Activated T-cell treated with anti-CD3 and anti-CD28 coated beads, Interleukin-2, amount 50 U/mL, for 1 hour (primary cell): ENCODE results near the gene C11orf86.
"Not testable (repeated sequence)": the region's sequence is repeated elsewhere in the genome, so short reads cannot be mapped to it uniquely, and the experiment has no call there.

ENCODE experiments used
- DNase-seq: peaks from one replicate; pipeline ENCODE4 v3.0.0-alpha.2; 2020

The C11orf86 gene

GRCh38 chr11:66967670-66968425, 7.3 kb upstream of the C11orf86 start:
- no peak for DNase-seq

DNA sequence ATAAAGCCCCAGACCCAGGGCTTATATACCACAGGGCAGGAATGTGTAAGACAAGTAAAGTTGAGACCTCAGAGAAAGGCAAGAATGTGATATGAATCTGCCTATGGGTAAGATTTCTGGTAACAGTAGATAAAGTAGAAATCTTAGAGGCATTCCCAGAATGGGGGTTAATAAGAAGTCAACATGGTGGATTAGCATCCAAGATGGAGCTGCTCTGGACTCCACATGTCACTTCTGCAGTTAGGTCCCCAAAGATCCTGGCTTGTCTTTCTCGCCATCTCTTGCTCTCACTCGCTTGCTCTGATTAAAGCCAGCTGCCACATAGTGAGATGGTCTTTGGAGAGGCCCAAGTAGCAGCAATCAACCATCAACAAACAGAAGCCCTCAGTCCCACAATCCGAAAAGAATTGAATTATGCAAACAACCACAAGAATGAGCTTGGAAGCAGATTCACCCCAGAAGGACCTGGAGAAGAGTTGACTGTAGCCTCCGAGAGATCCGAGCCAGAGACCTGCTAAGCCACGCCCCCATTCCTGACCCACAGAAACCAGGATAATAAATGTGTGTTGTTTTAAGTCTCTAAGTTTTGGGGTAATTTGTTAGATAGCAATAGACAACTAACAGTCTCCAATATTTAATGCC, 5.4 kb upstream of the C11orf86 start:
- no peak for DNase-seq

- DNase-seq: no peak
Observed at GRCh38 chr11:66970371-66970806, 4.7 kb upstream of the C11orf86 start.

- DNase-seq: no peak
Observed at GRCh38 chr11:66970807-66971442, 4.2 kb upstream of the C11orf86 start.

DNA sequence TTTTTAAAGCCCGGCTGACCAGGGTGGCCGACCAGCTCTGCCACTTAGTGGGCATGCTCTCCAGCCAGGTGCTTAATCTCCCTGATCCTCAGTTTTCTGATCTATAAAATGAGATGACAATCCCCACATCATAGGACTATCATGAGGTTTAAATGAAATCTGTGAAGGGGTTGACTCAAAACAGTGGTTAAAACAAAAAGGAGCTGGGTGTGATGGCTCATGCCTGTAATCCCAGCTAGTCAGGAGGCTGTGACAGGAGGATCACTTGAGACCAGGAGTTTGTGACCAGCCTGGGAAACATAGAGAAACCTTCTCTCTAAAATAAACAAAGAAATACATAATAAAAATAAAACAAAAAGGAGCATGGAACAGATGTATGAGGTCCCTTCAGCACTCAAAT, 3.6 kb upstream of the C11orf86 start:
- no peak for DNase-seq

GRCh38 chr11:66973956-66974580, 1.0 kb upstream of the C11orf86 start:
- DNase-seq: no peak

GRCh38 chr11:66975405-66976027, 412 bp downstream of the C11orf86 start:
- no peak for DNase-seq

DNA sequence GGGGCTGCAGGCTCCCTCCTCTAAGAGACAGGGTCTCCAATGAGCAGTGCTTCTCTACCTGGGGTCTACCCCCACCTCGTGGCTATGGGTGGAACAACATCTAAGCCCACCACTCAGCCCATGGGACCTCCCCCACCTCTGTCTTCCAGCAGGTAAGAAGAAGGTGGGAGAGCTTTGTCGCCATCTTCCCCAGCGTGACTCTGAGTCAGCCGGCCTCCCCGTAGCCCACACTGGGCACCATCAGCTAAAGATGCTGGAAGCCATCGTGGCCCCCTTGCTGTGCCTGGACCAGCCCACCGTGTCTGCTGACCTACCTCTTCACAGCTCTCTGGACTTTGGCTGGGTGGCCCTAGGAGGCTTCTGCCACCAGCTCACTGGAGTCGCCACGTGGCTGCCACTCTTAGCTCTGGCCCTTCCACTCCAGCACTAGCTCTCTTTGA, 944 bp downstream of the C11orf86 start:
- DNase-seq: peak; percentile 28

GRCh38 chr11:66976925-66977324, 1.8 kb downstream of the C11orf86 start:
- no peak for DNase-seq

GRCh38 chr11:66978229-66978628, 3.1 kb downstream of the C11orf86 start:
- no peak for DNase-seq

- DNase-seq: no peak
Observed at GRCh38 chr11:66978717-66979116, 3.6 kb downstream of the C11orf86 start.

GRCh38 chr11:66979336-66979980, 4.4 kb downstream of the C11orf86 start:
- no peak for DNase-seq

GRCh38 chr11:66981976-66982578, 7.0 kb downstream of the C11orf86 start:
- no peak for DNase-seq

DNA sequence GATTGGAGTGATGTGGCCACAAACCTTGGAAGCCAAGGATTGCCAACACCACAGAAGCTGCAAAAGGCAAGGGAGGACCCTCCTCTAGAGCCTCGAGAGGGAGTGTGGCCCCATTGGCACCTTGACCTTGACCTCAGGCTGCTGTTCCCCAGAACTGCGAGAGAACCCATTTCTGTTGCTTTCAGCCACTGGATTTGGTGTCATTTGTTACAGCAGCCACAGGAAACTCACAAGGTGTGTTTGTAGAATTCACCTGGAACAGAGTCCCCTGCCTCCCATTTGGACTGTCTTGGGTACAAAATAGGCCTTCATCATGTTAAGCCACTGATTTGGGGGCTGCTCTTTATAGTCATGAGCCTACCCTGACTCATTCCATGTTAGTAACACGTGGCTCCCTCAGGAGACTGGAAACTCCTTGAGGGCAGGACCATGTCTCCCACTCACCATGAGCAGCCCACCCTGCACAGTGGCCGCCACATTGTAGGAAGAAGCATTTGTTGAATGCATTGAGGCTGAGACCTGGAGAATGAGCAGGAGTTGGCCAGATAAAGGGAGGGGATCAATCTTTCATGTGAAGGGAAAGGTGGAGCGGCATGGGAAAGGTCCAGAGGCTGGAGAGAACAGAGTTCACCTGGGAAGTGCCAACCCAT, 8.3 kb downstream of the C11orf86 start:
- no peak for DNase-seq

DNA sequence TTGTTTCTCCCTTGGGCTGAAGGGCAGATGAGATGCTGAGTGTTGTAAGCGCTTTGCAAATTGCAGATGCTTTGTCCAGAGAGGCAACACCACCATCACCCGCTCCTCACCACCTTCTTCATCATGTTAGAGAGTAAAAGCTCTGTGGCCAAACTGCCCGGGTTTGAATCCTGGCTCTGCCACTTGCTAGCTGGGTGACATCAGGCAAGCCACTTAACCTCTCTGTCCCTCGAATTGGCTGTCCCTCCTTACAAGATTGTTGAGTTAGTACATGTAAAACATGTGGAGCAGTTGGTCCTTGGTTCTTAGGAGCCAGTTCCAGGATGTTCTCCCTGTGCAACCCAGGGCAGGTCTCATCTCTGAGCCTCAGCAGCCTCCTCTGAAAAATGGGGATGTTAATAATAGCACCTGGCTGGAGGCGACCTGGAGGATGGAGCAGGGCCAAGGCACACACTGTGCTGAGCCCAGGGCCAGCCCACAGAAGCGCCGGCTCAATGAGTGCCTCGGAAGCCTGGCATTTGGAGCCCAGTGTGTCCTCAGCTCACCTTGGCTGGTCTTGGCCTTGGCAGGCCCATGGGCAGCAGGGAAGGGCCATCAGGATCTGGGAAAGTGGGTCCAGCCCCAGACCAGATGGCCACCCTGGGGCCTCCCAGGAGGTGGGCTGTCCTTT, 10.5 kb downstream of the C11orf86 start:
- no peak for DNase-seq

DNA sequence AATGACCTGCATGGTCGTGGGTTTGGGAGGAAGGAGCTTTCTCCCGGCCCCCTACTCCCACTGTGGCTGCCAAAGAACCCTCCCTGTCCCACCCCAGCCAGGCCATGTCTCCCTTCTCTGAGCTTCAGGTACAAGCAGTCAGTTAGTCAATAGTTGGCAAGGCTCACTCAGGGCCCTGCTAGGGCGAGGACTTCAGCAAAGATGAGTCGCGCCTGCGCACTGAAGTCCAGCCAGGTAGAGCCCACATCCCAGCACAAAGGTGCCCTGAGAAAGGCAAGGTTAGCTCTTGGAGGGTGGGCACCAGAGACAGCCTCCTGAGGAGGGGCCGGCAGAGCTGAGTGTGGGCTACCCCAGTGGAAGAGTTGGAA, 11.1 kb downstream of the C11orf86 start:
- DNase-seq: no peak

- DNase-seq: no peak
Observed at GRCh38 chr11:66987158-66987620, 12.1 kb downstream of the C11orf86 start.

GRCh38 chr11:66987924-66988637, 13.0 kb downstream of the C11orf86 start:
- no peak for DNase-seq

- not testable (repeated sequence) for DNase-seq
Observed at GRCh38 chr11:66988741-66989140, 13.6 kb downstream of the C11orf86 start.

- DNase-seq: not testable (repeated sequence)
Observed at GRCh38 chr11:66989360-66989759, 14.3 kb downstream of the C11orf86 start.
